Calu3 (cell line): ENCODE results near the gene FOXP1. TPM values are rescaled to one million over a fixed set of nuclear protein-coding genes. Genes with fewer than 3 reads are reported as not detected.

Experiments used
- BruUV-seq: library from RNA; stranded (reverse); fragments of 400-500 nt; replicated peaks from 2 replicates; lab custom pipeline; 2021; lab: Mats Ljungman, UMichigan
- CTCF ChIA-PET: fragments of 300-600 bp; sonication (Branson Sonifier 250); formaldehyde crosslinking; loops from one replicate; lab custom pipeline; 2022; ENCODE audit warnings: antibody characterized with exemption; lab: Charles Lee
- DNase-seq: peaks from one replicate; pipeline ENCODE4 v3.0.0; 2022
- H3K27ac Mint-ChIP-seq: one replicate; pipeline ENCODE4 v1.8.0; 2022; ENCODE audit warnings: mixed read lengths; ENCODE audit not compliant: unreplicated experiment
- H3K27me3 Mint-ChIP-seq: one replicate; pipeline ENCODE4 v1.8.0; 2022; ENCODE audit warnings: mixed read lengths; ENCODE audit not compliant: unreplicated experiment
- H3K36me3 Mint-ChIP-seq: one replicate; pipeline ENCODE4 v1.8.0; 2022; ENCODE audit warnings: mild to moderate bottlenecking, moderate library complexity, mixed read lengths; ENCODE audit not compliant: insufficient read depth, unreplicated experiment
- H3K4me1 Mint-ChIP-seq: one replicate; pipeline ENCODE4 v1.8.0; 2022; ENCODE audit warnings: mild to moderate bottlenecking, low read depth, mixed read lengths; ENCODE audit not compliant: unreplicated experiment
- H3K4me3 Mint-ChIP-seq: one replicate; pipeline ENCODE4 v1.8.0; 2022; ENCODE audit warnings: mild to moderate bottlenecking, low read depth, moderate library complexity, mixed read lengths; ENCODE audit not compliant: unreplicated experiment
- H3K9me3 Mint-ChIP-seq: one replicate; pipeline ENCODE4 v1.8.0; 2022; ENCODE audit warnings: low read depth, mixed read lengths; ENCODE audit not compliant: unreplicated experiment
- intact Hi-C: fragments of 100-400 bp; cut with micrococcal nuclease; formaldehyde crosslinking; loops from one replicate; pipeline ENCODE4 v1.10.0; 2022; ENCODE audit not compliant: unreplicated experiment
- total RNA-seq: library from RNA; stranded (reverse); gene quantifications from 2 replicates; pipeline ENCODE4 v1.2.3, GENCODE V29; 2022
- TF ChIP-seq, protein P1 (sequence below): fragments of 200-600 bp; IDR thresholded peaks from one replicate; pipeline ENCODE4 v1.8.0; 2022; ENCODE audit warnings: antibody characterized with exemption; ENCODE audit not compliant: unreplicated experiment

Gene FOXP1
- total RNA-seq, 1 experiment from 2014 or later: 82.8 TPM

DNA sequence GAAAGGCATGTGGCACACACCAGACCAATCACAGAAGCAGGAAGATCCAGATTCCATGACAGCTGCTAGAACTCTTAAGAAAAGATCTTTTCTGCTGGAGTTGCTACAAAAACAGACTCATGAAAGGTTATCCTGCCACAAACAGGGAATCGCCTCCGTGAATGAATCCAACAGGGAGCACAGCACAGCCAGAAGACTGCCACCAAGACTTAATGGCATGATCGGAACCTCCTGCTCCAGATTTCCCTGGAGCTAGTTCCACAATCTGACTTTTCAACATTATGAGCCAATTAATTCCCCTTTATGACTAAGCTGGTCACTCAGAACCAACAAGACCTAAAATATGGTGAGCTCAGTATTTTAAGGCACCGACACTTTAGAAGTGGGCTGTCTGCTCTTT lies 232.5 kb downstream of the FOXP1 start:
- no peaks in the 10 kb centered on the region for H3K9me3 Mint-ChIP-seq
- H3K4me3 Mint-ChIP-seq: no peak overlapping the region
- no peak overlapping the region for H3K27ac Mint-ChIP-seq
- H3K4me1 Mint-ChIP-seq: no peaks in the 10 kb centered on the region
- TF ChIP-seq, protein P1, sequence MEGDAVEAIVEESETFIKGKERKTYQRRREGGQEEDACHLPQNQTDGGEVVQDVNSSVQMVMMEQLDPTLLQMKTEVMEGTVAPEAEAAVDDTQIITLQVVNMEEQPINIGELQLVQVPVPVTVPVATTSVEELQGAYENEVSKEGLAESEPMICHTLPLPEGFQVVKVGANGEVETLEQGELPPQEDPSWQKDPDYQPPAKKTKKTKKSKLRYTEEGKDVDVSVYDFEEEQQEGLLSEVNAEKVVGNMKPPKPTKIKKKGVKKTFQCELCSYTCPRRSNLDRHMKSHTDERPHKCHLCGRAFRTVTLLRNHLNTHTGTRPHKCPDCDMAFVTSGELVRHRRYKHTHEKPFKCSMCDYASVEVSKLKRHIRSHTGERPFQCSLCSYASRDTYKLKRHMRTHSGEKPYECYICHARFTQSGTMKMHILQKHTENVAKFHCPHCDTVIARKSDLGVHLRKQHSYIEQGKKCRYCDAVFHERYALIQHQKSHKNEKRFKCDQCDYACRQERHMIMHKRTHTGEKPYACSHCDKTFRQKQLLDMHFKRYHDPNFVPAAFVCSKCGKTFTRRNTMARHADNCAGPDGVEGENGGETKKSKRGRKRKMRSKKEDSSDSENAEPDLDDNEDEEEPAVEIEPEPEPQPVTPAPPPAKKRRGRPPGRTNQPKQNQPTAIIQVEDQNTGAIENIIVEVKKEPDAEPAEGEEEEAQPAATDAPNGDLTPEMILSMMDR: no peak
- intact Hi-C loops: no loop called here
- BruUV-seq: no TSS peak
- CTCF ChIA-PET: no interaction called here
- H3K27me3 Mint-ChIP-seq: no peaks in the 10 kb centered on the region
- DNase-seq: no peak
- no peaks in the 10 kb centered on the region for H3K36me3 Mint-ChIP-seq

DNA sequence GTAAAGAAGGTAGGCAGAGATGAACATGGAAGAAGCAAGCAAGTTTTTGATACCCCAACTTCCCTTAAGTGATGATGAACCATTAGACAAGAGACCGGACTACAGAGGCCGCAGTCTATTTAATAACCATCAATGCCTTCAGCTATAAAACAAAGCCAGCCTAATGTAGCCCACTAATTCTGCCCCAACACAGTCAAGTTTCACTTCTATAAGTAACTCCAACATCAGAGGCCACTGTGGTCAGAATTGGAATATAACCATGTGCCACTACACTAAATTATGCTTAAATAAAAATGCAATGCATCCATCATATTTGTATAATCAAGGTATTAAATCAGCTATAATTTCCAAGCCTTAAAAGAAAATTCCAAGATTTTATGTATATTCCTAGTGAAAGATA lies 234.7 kb downstream of the FOXP1 start:
- intact Hi-C loops: no loop called here
- DNase-seq: no peak
- H3K36me3 Mint-ChIP-seq: no peaks in the 10 kb centered on the region
- H3K4me3 Mint-ChIP-seq: no peak overlapping the region
- H3K27ac Mint-ChIP-seq: no peak overlapping the region
- H3K27me3 Mint-ChIP-seq: no peaks in the 10 kb centered on the region
- no peaks in the 10 kb centered on the region for H3K4me1 Mint-ChIP-seq
- BruUV-seq: no TSS peak
- CTCF ChIA-PET: interaction anchor here (0.7 kb wide), 1 partner anchor 41 kb away, joined by 3 read pairs; no protein-coding TSS in a partner anchor
- TF ChIP-seq, protein P1: no peak
- H3K9me3 Mint-ChIP-seq: peaks cover 2% of the 10 kb centered on the region

DNA sequence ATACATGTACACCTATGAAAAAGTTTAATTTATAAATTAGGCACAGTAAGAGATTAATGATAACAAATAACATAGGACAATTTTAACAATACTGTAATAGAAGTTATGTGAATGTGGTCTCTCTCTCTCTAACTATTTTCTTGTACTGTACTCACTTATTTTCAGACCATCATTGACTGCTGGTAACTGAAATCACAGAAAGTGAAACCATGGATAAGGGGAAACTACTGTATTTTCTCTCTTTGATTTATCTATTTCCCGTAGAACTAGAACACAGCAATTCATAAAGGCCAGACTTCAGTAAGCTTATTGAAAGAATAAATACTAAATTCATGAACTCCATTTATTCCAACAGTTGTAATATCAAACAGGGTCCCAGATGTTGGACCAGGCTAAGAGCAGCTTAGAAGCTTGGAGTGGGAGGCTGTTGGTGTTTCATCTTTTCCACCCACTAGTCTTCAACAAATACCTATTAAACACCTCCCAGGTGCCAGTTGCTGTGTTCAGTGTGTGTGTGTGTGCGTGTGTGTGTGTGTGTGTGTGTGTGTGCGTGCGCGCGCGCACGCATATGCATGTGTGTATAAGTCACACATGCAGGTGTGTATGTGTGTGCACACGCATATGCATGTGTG lies 235.4 kb downstream of the FOXP1 start:
- Mint-ChIP-seq H3K4me3 (no peak overlapping the region), H3K27me3 (no peaks in the 10 kb centered on the region), H3K9me3 (peaks cover 2% of the 10 kb centered on the region), H3K4me1 (no peaks in the 10 kb centered on the region), H3K27ac (no peak overlapping the region), H3K36me3 (no peaks in the 10 kb centered on the region)
- CTCF ChIA-PET: interaction anchor here (0.7 kb wide), 1 partner anchor 992 kb away, joined by 3 read pairs; no protein-coding TSS in a partner anchor
- DNase-seq: no peak
- intact Hi-C loops: no loop called here
- BruUV-seq: no TSS peak
- TF ChIP-seq, protein P1: no peak

DNA sequence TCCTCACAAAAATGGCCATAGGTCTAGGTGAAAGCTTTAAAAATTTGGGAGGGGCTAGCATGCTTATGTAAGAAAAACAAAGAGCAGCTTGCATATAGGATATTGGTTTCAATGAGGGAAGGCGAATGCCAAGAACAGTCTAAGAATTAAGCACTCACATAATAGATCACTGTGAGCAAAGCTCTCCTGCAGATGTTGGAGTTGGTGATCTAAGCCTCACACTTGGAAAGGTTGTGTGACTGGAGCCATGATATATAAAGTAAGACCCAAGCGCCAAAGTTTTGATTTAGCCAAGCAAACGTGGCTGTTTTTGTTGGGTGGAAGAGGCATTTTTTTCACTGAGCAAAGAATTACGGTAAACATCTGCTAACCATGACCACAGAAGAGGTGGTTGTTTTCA lies 237.5 kb downstream of the FOXP1 start:
- H3K27me3 Mint-ChIP-seq: no peaks in the 10 kb centered on the region
- no peaks in the 10 kb centered on the region for H3K36me3 Mint-ChIP-seq
- BruUV-seq: no TSS peak
- peaks cover 2% of the 10 kb centered on the region for H3K9me3 Mint-ChIP-seq
- H3K27ac Mint-ChIP-seq: no peak overlapping the region
- H3K4me1 Mint-ChIP-seq: no peaks in the 10 kb centered on the region
- H3K4me3 Mint-ChIP-seq: no peak overlapping the region
- TF ChIP-seq, protein P1: no peak
- CTCF ChIA-PET: no interaction called here
- no peak for DNase-seq
- intact Hi-C loops: no loop called here
